K562 (cell line): ENCODE data around the gene JAM2. TPM values are rescaled to one million over a fixed set of nuclear protein-coding genes. Genes with fewer than 3 reads are reported as not detected.

Experiments
- ARHGAP35 ChIP-seq: fragments of 450-650 bp; IDR thresholded peaks from 2 replicates; pipeline ENCODE4 v1.6.1; 2018; ENCODE audit not compliant: partially characterized antibody
- CHD7 ChIP-seq: fragments of 200-600 bp; sonication (generic); IDR thresholded peaks from one replicate; pipeline ENCODE4 v1.6.1; 2012; ENCODE audit warnings: mild to moderate bottlenecking, low read depth, low read length, inconsistent platforms
- EP400 ChIP-seq: fragments of 450-650 bp; IDR thresholded peaks from 2 replicates; pipeline ENCODE4 v1.6.1; 2017; ENCODE audit warnings: antibody characterized with exemption, mild to moderate bottlenecking, moderate library complexity
- ETV6 ChIP-seq, 3 experiments: fragments of 150-350 bp in 1 of 3; sonication (generic) in 1 of 3; formaldehyde crosslinking in 1 of 3; IDR thresholded peaks; 2 replicates each; pipeline versions ENCODE4 v1.6.1 to v1.8.0; 2014 to 2022; ENCODE audit warnings: borderline replicate concordance in 2 of 3, low read depth in 2 of 3, antibody characterized with exemption in 1 of 3, low read length in 1 of 3, mild to moderate bottlenecking in 1 of 3, missing genetic modification reagents in 1 of 3
- FOXA3 ChIP-seq, 2 experiments: fragments of 450-650 bp in 1 of 2; sonication (generic) in 1 of 2; formaldehyde crosslinking; IDR thresholded peaks in 1 of 2; conservative IDR thresholded peaks in 1 of 2; 2 replicates each; pipeline versions ENCODE4 v1.4.0 to v1.8.0; 2020 to 2022; ENCODE audit warnings: mild to moderate bottlenecking in 2 of 2, missing genetic modification reagents in 1 of 2
- GTF2A2 ChIP-seq: IDR thresholded peaks from 2 replicates; pipeline ENCODE4 v1.6.1; 2016; ENCODE audit warnings: mild to moderate bottlenecking, missing genetic modification characterization, missing compliant biosample characterization
- HBP1 ChIP-seq: fragments of 450-650 bp; formaldehyde crosslinking; IDR thresholded peaks from 2 replicates; pipeline ENCODE4 v1.4.0; 2022; ENCODE audit warnings: missing genetic modification characterization
- POLR2B ChIP-seq: fragments of 450-650 bp; IDR thresholded peaks from 2 replicates; pipeline ENCODE4 v1.6.1; 2018; ENCODE audit warnings: low read depth; ENCODE audit not compliant: partially characterized antibody
- SPI1 ChIP-seq: IDR thresholded peaks from 2 replicates; pipeline ENCODE4 v1.6.1; 2011; ENCODE audit warnings: low read depth, low read length, control low read depth, borderline replicate concordance
- ZNF589 ChIP-seq: fragments of 200-800 bp; sonication (Bioruptor generic); IDR thresholded peaks from 2 replicates; pipeline ENCODE4 v1.6.1; 2016; ENCODE audit warnings: low read depth, missing genetic modification characterization, missing compliant biosample characterization
- ZNF740 ChIP-seq, 3 experiments: fragments of 200-800 bp in 1 of 3; sonication (Bioruptor generic) in 1 of 3; sonication (generic) in 1 of 3; formaldehyde crosslinking in 1 of 3; IDR thresholded peaks; 2 replicates each; pipeline versions ENCODE4 v1.6.1 to v1.8.0; 2016 to 2022; ENCODE audit warnings: mild to moderate bottlenecking in 2 of 3, missing compliant biosample characterization in 2 of 3, missing genetic modification characterization in 2 of 3, missing genetic modification reagents in 1 of 3
- polyA plus RNA-seq, 8 experiments: library from polyadenylated mRNA; depleted of rRNA in 4 of 8; stranded (reverse) in 5 of 8; unstranded in 3 of 8; fragments of >200 nt; fragmentation: Nextera tagmentation in 2 of 8; fragmentation: Illumina TruSeq in 1 of 8; extraction: Ambion mirVana in 2 of 8; extraction: Trizol in 1 of 8; gene quantifications; 2 replicates each; pipeline versions ENCODE4 v1.2.1 to v1.2.3, GENCODE V29; 2011 to 2014; ENCODE audit warnings: inconsistent platforms in 1 of 8, missing spikeins in 1 of 8
- total RNA-seq, 7 experiments: library from RNA; depleted of rRNA in 6 of 7; stranded (reverse); fragments of >200 nt in 6 of 7; fragmentation: Illumina TruSeq in 2 of 7; extraction: Trizol in 2 of 7; gene quantifications; 2 replicates each; pipeline versions ENCODE4 v1.2.1 to v1.2.3, GENCODE V29; 2011 to 2021; ENCODE audit warnings: low replicate concordance in 1 of 7

The JAM2 gene
- total and polyA plus RNA-seq, 9 of the 15 experiments (the other 6 are each of a cell fraction or from before 2014, with no cell fraction given): 0.03 to 0.08 (median 0.07) TPM; not detected in 6

- peak; percentile 97 for TF ChIP-seq EP400
- TF ChIP-seq GTF2A2 (tag): 0 out of 2 replicates have a peak, but pooled peaks have one; percentile 12
- TF ChIP-seq ZNF589 (CRISPR knock-in tag): peak; percentile 86; the same call in 1 of the 2 replicates
- TF ChIP-seq ARHGAP35: no peak
- TF ChIP-seq FOXA3 (CRISPR knock-in tag; conservative IDR thresholded peaks at IDR 0.05 in 1 of 2, IDR thresholded peaks at IDR 0.05 in 1 of 2): no peak
- TF ChIP-seq POLR2B: peak; percentile 45
- no peak for TF ChIP-seq ZNF740 (CRISPR knock-in tag; IDR thresholded peaks at IDR 0.05)
- TF ChIP-seq ZNF740 (tag; IDR thresholded peaks at IDR 0.05): peak in 1 of 2 experiments; percentile 90; a peak in 2 of 4 replicates
- TF ChIP-seq SPI1: peak; percentile 79
- no peak for TF ChIP-seq ETV6 (IDR thresholded peaks at IDR 0.05; ENCODE audit: borderline replicate concordance in 1 of 2, low read depth in 2 of 2, low read length in 1 of 2)
- no peak for TF ChIP-seq ETV6 (CRISPR knock-in tag; IDR thresholded peaks at IDR 0.05; ENCODE audit: borderline replicate concordance)
- TF ChIP-seq CHD7: peak; percentile 59
- 0 out of 2 replicates have a peak, but pooled peaks have one; percentile 2 for TF ChIP-seq HBP1
Measured at GRCh38 chr21:25734904-25735645, 96.0 kb downstream of the JAM2 start, which contains the start of the genes ATP5PF and GABPA (continued).
